K562 (cell line): ENCODE data around the gene PHETA2. TPM values are rescaled to one million over a fixed set of nuclear protein-coding genes. Genes with fewer than 3 reads are reported as not detected.

Experiments used
- ATF2 ChIP-seq: sonication (generic); formaldehyde crosslinking; IDR thresholded peaks from 2 replicates; pipeline ENCODE4 v1.8.1; 2022; ENCODE audit warnings: missing genetic modification reagents
- ATF4 ChIP-seq: fragments of 450-650 bp; formaldehyde crosslinking; IDR thresholded peaks from 2 replicates; pipeline ENCODE4 v1.4.0; 2022; ENCODE audit warnings: mild to moderate bottlenecking, moderate library complexity
- BDP1 ChIP-seq: IDR thresholded peaks from 3 replicates; pipeline ENCODE4 v1.6.1; 2011; ENCODE audit not compliant: insufficient read length, insufficient read depth
- CBFA2T3 ChIP-seq: fragments of 450-650 bp; IDR thresholded peaks from 2 replicates; pipeline ENCODE4 v1.6.1; 2017
- CHCHD3 ChIP-seq: fragments of 250-450 bp; sonication (Bioruptor Pico); IDR thresholded peaks from 2 replicates; pipeline ENCODE4 v2.1.2; 2022; ENCODE audit warnings: mild to moderate bottlenecking
- CSDE1 ChIP-seq, 2 experiments: fragments of 450-650 bp; IDR thresholded peaks; 2 replicates each; pipeline ENCODE4 v1.6.1; 2016; ENCODE audit warnings: mild to moderate bottlenecking in 1 of 2
- ETS1 ChIP-seq: conservative IDR thresholded peaks from 2 replicates; pipeline ENCODE4 v1.6.1; 2011; ENCODE audit warnings: low read depth, mild to moderate bottlenecking, low read length; ENCODE audit not compliant: control insufficient read depth
- EWSR1 ChIP-seq: fragments of 450-650 bp; IDR thresholded peaks from 2 replicates; pipeline ENCODE4 v1.6.1; 2018; ENCODE audit warnings: borderline replicate concordance, mild to moderate bottlenecking, low read depth, moderate library complexity; ENCODE audit not compliant: partially characterized antibody
- FOS ChIP-seq: IDR thresholded peaks from 3 replicates; pipeline ENCODE4 v1.6.1; 2011; ENCODE audit not compliant: insufficient read length; ENCODE audit errors: extremely low read depth
- KLF1 ChIP-seq: fragments of 450-650 bp; IDR thresholded peaks from 2 replicates; pipeline ENCODE4 v1.6.1; 2016; ENCODE audit warnings: missing genetic modification characterization, missing compliant biosample characterization
- MEF2A ChIP-seq: IDR thresholded peaks from 2 replicates; pipeline ENCODE4 v1.6.1; 2011; ENCODE audit warnings: low read depth, mild to moderate bottlenecking, low read length, moderate library complexity; ENCODE audit not compliant: control insufficient read depth
- NFXL1 ChIP-seq: fragments of 450-650 bp; formaldehyde crosslinking; IDR thresholded peaks from 2 replicates; pipeline ENCODE4 v1.4.0; 2021; ENCODE audit warnings: mild to moderate bottlenecking
- NR2F6 ChIP-seq: fragments of 450-650 bp; formaldehyde crosslinking; IDR thresholded peaks from 2 replicates; pipeline ENCODE4 v1.4.0; 2020; ENCODE audit warnings: mild to moderate bottlenecking
- PHB2 ChIP-seq: fragments of 450-650 bp; IDR thresholded peaks from 2 replicates; pipeline ENCODE4 v1.6.1; 2017; ENCODE audit warnings: low read depth
- PML ChIP-seq: IDR thresholded peaks from 2 replicates; pipeline ENCODE4 v1.6.1; 2012; ENCODE audit warnings: low read length, inconsistent platforms
- POLR2AphosphoS5 ChIP-seq: IDR thresholded peaks from 2 replicates; pipeline ENCODE4 v1.6.1; 2011; ENCODE audit warnings: mild to moderate bottlenecking, low read depth, low read length, moderate library complexity; ENCODE audit not compliant: control insufficient read depth, insufficient read depth
- PYGO2 ChIP-seq: fragments of 450-650 bp; IDR thresholded peaks from 2 replicates; pipeline ENCODE4 v1.6.1; 2016; ENCODE audit warnings: mild to moderate bottlenecking, missing genetic modification characterization, moderate library complexity, missing compliant biosample characterization
- SMAD2 ChIP-seq: fragments of 150-350 bp; IDR thresholded peaks from 2 replicates; pipeline ENCODE4 v1.6.1; 2014; ENCODE audit warnings: low read depth, mild to moderate bottlenecking, low read length
- SNIP1 ChIP-seq: fragments of 450-650 bp; IDR thresholded peaks from 2 replicates; pipeline ENCODE4 v1.7.1; 2017; ENCODE audit warnings: low read depth, mild to moderate bottlenecking
- SP1 ChIP-seq: sonication (generic); formaldehyde crosslinking; IDR thresholded peaks from 2 replicates; pipeline ENCODE4 v1.8.1; 2022; ENCODE audit warnings: mild to moderate bottlenecking, missing genetic modification reagents
- THRAP3 ChIP-seq: fragments of 450-650 bp; IDR thresholded peaks from 2 replicates; pipeline ENCODE4 v1.6.1; 2016; ENCODE audit warnings: mild to moderate bottlenecking, inconsistent platforms, borderline replicate concordance
- ZFP36 ChIP-seq: fragments of 150-350 bp; IDR thresholded peaks from 2 replicates; pipeline ENCODE4 v1.6.1; 2018; ENCODE audit warnings: low read length, low read depth; ENCODE audit not compliant: partially characterized antibody
- ZNF124 ChIP-seq: sonication (generic); formaldehyde crosslinking; IDR thresholded peaks from 2 replicates; pipeline ENCODE4 v1.8.1; 2022; ENCODE audit warnings: missing genetic modification reagents
- ZNF408 ChIP-seq: fragments of 250-450 bp; sonication (Bioruptor Pico); IDR thresholded peaks from 2 replicates; pipeline ENCODE4 v1.4.0; 2020; ENCODE audit warnings: low read depth, mild to moderate bottlenecking, moderate library complexity
- ZNF561 ChIP-seq: fragments of 450-650 bp; formaldehyde crosslinking; conservative IDR thresholded peaks from 2 replicates; pipeline ENCODE4 v1.4.0; 2020; ENCODE audit warnings: mild to moderate bottlenecking, moderate library complexity
- ZZZ3 ChIP-seq: fragments of 450-650 bp; IDR thresholded peaks from 2 replicates; pipeline ENCODE4 v1.6.1; 2016; ENCODE audit warnings: antibody characterized with exemption, mild to moderate bottlenecking, moderate library complexity
- polyA plus RNA-seq, 8 experiments: library from polyadenylated mRNA; depleted of rRNA in 4 of 8; stranded (reverse) in 5 of 8; unstranded in 3 of 8; fragments of >200 nt; fragmentation: Nextera tagmentation in 2 of 8; fragmentation: Illumina TruSeq in 1 of 8; extraction: Ambion mirVana in 2 of 8; extraction: Trizol in 1 of 8; gene quantifications; 2 replicates each; pipeline versions ENCODE4 v1.2.1 to v1.2.3, GENCODE V29; 2011 to 2014; ENCODE audit warnings: inconsistent platforms in 1 of 8, missing spikeins in 1 of 8
- total RNA-seq, 7 experiments: library from RNA; depleted of rRNA in 6 of 7; stranded (reverse); fragments of >200 nt in 6 of 7; fragmentation: Illumina TruSeq in 2 of 7; extraction: Trizol in 2 of 7; gene quantifications; 2 replicates each; pipeline versions ENCODE4 v1.2.1 to v1.2.3, GENCODE V29; 2011 to 2021; ENCODE audit warnings: low replicate concordance in 1 of 7
- TF ChIP-seq, protein P1 (sequence below): fragments of 250-450 bp; sonication (Bioruptor Pico); IDR thresholded peaks from 2 replicates; pipeline ENCODE4 v1.5.0; 2021

PHETA2 gene
- total and polyA plus RNA-seq, 9 of the 15 experiments (the other 6 are each of a cell fraction or from before 2014, with no cell fraction given), result 0.07 to 0.22 (median 0.08) TPM; not detected in 5

DNA sequence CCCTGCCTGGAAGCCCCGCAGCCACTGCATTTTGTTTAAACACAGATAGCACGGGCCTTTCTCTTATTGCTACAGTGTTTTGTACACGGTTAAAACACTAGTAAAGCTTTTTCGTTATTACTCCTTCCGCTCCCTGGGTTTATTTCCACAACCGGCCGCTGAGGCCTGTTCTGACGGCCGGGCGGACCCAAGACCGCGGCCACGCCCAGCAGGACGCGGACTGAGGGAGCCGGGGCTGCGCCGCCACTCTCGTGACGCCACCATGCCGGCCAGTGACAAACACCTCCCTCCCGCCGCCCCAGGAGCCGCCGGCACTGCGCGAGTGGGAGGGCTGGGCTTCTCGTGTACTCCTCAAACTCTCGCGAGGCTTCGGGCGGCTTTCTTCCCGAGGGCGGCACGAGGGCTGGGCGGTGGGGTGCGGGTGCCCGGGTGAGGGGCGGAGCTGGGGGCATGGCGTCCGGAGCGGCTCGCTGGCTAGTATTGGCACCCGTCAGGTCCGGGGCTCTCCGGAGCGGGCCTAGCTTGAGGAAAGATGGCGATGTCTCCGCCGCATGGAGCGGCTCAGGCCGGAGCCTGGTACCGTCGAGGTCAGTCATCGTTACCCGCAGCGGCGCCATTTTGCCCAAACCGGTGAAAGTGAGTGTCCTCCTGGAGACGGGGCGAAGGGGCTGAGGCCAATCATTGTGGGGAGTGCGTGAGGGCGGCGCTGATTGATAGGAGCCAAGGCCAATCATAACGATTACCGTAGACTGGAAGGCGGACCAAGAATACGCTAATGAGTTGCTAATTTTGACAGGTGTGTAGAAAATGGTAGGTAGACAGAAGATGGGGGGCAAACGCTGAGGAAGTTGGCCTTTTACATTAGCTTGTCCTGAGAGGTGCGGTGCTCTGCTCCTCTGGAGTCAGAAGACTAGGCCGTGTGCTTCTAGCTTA, 5.5 kb downstream of the PHETA2 start, which contains the start of gene SMDT1 (continued):
- TF ChIP-seq EWSR1, result no peak
- TF ChIP-seq ATF2 (CRISPR knock-in tag), result no peak
- TF ChIP-seq CBFA2T3, result no peak
- TF ChIP-seq SMAD2, result no peak
- TF ChIP-seq CSDE1 (IDR thresholded peaks at IDR 0.05), result no peak
- TF ChIP-seq SP1 (CRISPR knock-in tag), result peak; percentile 75
- no peak for TF ChIP-seq MEF2A
- no peak for TF ChIP-seq ETS1
- no peak for TF ChIP-seq PYGO2 (tag)
- TF ChIP-seq ZNF561 (CRISPR knock-in tag), result no peak
- TF ChIP-seq SNIP1, result no peak
- TF ChIP-seq THRAP3, result no peak
- TF ChIP-seq ZZZ3, result no peak
- TF ChIP-seq FOS, result peak; percentile 89
- no peak for TF ChIP-seq BDP1
- TF ChIP-seq KLF1 (tag), result 0 out of 2 replicates have a peak, but pooled peaks have one; percentile 10
- no peak for TF ChIP-seq ZNF124 (CRISPR knock-in tag)
- TF ChIP-seq ZNF408, result no peak
- no peak for TF ChIP-seq ZFP36
- TF ChIP-seq CHCHD3 (CRISPR knock-in tag), result no peak
- TF ChIP-seq PML, result no peak
- TF ChIP-seq ATF4 (CRISPR knock-in tag), result 0 out of 2 replicates have a peak, but pooled peaks have one; percentile 52
- TF ChIP-seq POLR2AphosphoS5, result no peak
- TF ChIP-seq, protein P1, sequence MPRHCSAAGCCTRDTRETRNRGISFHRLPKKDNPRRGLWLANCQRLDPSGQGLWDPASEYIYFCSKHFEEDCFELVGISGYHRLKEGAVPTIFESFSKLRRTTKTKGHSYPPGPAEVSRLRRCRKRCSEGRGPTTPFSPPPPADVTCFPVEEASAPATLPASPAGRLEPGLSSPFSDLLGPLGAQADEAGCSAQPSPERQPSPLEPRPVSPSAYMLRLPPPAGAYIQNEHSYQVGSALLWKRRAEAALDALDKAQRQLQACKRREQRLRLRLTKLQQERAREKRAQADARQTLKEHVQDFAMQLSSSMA, result no peak
- TF ChIP-seq NFXL1 (CRISPR knock-in tag), result 0 out of 2 replicates have a peak, but pooled peaks have one; percentile 51
- TF ChIP-seq PHB2, result no peak
- no peak for TF ChIP-seq NR2F6 (CRISPR knock-in tag)
